Mucosa of descending colon (tissue), 3 donors: ENCODE data around the gene IL13RA2. TPM values are rescaled to one million over a fixed set of nuclear protein-coding genes. Genes with fewer than 3 reads are reported as not detected.

Experiments used
- ATAC-seq: fragments of 200-7000 bp; cut with Tn5 transposase; one replicate; pipeline ENCODE4 v1.9.1; 2020; ENCODE audit warnings: mild to moderate bottlenecking, moderate library complexity
- DNase-seq, 3 donors: peaks; one replicate each; pipeline ENCODE4 v3.0.0-alpha.2; 2020
- H3K36me3 ChIP-seq: fragments of 200-600 bp; one replicate; pipeline ENCODE4 v1.8.0; 2021; ENCODE audit warnings: low read depth, mild to moderate bottlenecking
- H3K4me1 ChIP-seq: fragments of 200-600 bp; one replicate; pipeline ENCODE4 v1.8.0; 2021; ENCODE audit warnings: low read depth, mild to moderate bottlenecking
- H3K4me3 ChIP-seq: fragments of 200-600 bp; one replicate; pipeline ENCODE4 v1.8.0; 2021; ENCODE audit warnings: mild to moderate bottlenecking
- H3K9me3 ChIP-seq: fragments of 200-600 bp; one replicate; pipeline ENCODE4 v1.8.0; 2021; ENCODE audit warnings: mild to moderate bottlenecking
- CTCF ChIP-seq: fragments of 200-600 bp; IDR thresholded peaks from one replicate; pipeline ENCODE4 v1.8.0; 2022; ENCODE audit warnings: antibody characterized with exemption, mild to moderate bottlenecking
- intact Hi-C, 2 donors: fragments of 100-400 bp; cut with DNase I in 1 of 2; cut with micrococcal nuclease in 1 of 2; formaldehyde crosslinking; loops; one replicate each; pipeline versions ENCODE4 v1.11.0 to v1.11.1; 2022; cut with DNase I, micrococcal nuclease
- long read RNA-seq, 2 donors: library from polyadenylated mRNA; unstranded; transcript quantifications; one replicate each; pipeline ENCODE4 v2.0.0, GENCODE V29; 2019 to 2021
- total RNA-seq, 3 donors: library from RNA; stranded (reverse); fragmentation: NEBNext Ultra II Directional in 2 of 3; extraction: Animal tissue kit (Norgen Biotek cat#: 25700) in 2 of 3; gene quantifications; one replicate each; pipeline versions ENCODE4 v1.2.1 to v1.2.4, GENCODE V29; 2021 to 2023
- donor health status: DM: no; HTN: no; CAD: no; lungs with moderate emphysema.
- donor health status: DM: no; HTN: no; CAD: no.
- donor health status: DM: no; HTN: yes; CAD: no.

The IL13RA2 gene
- total RNA-seq = under 1 TPM in 2 of 3 donors, not detected in 1; 0.22 to 0.35 TPM
- long read RNA-seq, donor 1 = 0 reads
- long read RNA-seq, donor 2 = 0 reads

- no peak for ATAC-seq
- no peak for DNase-seq
Measured at GRCh38 chrX:115017455-115017854, at the start of gene IL13RA2. Gene IL13RA2, minus strand, starts transcription at chrX:115017616. Its CDS starts 347 bp downstream, at chrX:115017269.

DNA sequence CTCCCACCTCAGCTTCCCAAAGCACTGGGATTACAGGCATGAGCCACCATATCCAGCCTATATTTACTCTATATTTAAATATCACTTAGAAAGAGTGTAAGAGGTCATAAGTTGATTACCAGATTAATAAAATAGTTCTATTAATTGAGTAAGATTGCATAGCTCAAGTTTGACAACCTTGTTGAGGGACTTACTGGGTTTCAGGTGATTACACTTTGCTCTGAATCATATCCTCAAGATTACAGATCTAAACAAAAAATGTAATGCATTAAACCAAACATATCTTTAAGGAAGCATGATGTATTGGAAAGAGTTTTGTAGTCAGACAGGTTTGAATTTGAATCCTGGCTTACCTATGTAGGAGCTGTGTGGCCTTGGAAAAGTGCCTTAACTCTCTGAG lies 47.9 kb upstream of the IL13RA2 start:
- Histone ChIP-seq H3K9me3 (no peaks in the 10 kb centered on the region), H3K4me1 (no peaks in the 10 kb centered on the region), H3K36me3 (no peaks in the 10 kb centered on the region), H3K4me3 (no peak overlapping the region)
- intact Hi-C loops = no loop called here
- no peak for DNase-seq
- TF ChIP-seq CTCF = no peak
- no peak for ATAC-seq

More at GRCh38 chrX:115017455-115017854, at the start of gene IL13RA2:
- Histone ChIP-seq H3K36me3 (no peaks in the 10 kb centered on the region), H3K9me3 (no peaks in the 10 kb centered on the region), H3K4me1 (peaks cover 4% of the 10 kb centered on the region), H3K4me3 (no peak within 1 kb of the TSS)
- intact Hi-C loops = no loop called here
- no peak for TF ChIP-seq CTCF

DNA sequence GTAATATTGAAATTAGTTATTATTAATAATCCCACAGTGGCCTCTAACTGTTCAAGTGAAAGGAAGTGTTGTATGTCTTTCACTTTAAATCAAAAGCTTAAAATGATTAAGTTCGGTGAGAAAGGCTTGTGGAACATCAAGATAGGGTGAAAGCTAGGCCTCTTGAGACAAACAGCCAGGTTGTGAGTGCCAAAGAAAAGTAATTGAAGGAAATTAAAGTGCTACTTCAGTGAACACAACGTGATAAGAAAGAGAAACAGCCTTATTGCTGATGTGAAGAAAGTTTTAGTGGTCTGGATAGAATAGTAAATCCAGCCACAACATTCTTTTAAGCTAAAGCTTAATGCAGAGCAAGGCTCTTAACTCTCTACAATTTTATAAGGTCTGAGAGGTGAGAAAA lies 42.6 kb upstream of the IL13RA2 start:
- no peak overlapping the region for H3K4me3 ChIP-seq
- H3K36me3 ChIP-seq = no peaks in the 10 kb centered on the region
- no peak for TF ChIP-seq CTCF
- DNase-seq (no peak), ATAC-seq (no peak)
- no peaks in the 10 kb centered on the region for H3K4me1 ChIP-seq
- no peaks in the 10 kb centered on the region for H3K9me3 ChIP-seq
- intact Hi-C loops = no loop called here

- Histone ChIP-seq H3K4me3 (no peak overlapping the region), H3K36me3 (no peaks in the 10 kb centered on the region), H3K4me1 (no peaks in the 10 kb centered on the region), H3K9me3 (no peaks in the 10 kb centered on the region)
- intact Hi-C loops = no loop called here
- TF ChIP-seq CTCF = no peak
- ATAC-seq (peak; percentile 15), DNase-seq (peak in 1 of 3 donors; percentile 13)
Measured at GRCh38 chrX:115058276-115058675, 40.9 kb upstream of the IL13RA2 start.

GRCh38 chrX:115054876-115055275 lies 37.5 kb upstream of the IL13RA2 start:
- Histone ChIP-seq H3K4me1 (no peaks in the 10 kb centered on the region), H3K4me3 (no peak overlapping the region), H3K36me3 (no peaks in the 10 kb centered on the region), H3K9me3 (no peaks in the 10 kb centered on the region)
- no peak for ATAC-seq
- DNase-seq = no peak
- intact Hi-C loops = no loop called here
- TF ChIP-seq CTCF = no peak

DNA sequence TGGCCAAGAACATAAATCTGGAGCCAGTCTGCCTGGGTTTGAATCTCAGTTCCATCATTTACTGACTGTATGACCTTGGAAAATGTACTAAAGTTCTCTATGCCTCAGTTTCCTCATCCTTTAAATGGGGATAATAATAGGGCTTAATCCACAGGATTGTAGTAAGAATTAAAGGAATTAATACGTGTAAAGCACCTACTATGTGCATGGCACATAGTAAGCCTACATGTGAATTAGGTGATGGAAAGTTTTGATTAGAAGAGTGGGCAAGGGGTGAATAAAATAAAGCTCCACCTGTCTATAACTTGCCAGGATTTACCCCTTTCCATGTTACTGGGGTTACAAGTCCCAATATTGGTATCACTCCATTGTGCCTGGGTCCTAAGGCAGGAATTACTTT lies 35.8 kb upstream of the IL13RA2 start:
- Histone ChIP-seq H3K36me3 (no peaks in the 10 kb centered on the region), H3K4me3 (no peak overlapping the region), H3K4me1 (no peaks in the 10 kb centered on the region), H3K9me3 (no peaks in the 10 kb centered on the region)
- DNase-seq (no peak), ATAC-seq (no peak)
- TF ChIP-seq CTCF = no peak
- intact Hi-C loops = no loop called here
